Measurements from ENCODE around the gene CEP20. TPM values are rescaled to one million over a fixed set of nuclear protein-coding genes. Genes with fewer than 3 reads are reported as not detected.

Gene CEP20
- total RNA-seq, 1 donor from 2014 or later: 28.2 TPM

DNA sequence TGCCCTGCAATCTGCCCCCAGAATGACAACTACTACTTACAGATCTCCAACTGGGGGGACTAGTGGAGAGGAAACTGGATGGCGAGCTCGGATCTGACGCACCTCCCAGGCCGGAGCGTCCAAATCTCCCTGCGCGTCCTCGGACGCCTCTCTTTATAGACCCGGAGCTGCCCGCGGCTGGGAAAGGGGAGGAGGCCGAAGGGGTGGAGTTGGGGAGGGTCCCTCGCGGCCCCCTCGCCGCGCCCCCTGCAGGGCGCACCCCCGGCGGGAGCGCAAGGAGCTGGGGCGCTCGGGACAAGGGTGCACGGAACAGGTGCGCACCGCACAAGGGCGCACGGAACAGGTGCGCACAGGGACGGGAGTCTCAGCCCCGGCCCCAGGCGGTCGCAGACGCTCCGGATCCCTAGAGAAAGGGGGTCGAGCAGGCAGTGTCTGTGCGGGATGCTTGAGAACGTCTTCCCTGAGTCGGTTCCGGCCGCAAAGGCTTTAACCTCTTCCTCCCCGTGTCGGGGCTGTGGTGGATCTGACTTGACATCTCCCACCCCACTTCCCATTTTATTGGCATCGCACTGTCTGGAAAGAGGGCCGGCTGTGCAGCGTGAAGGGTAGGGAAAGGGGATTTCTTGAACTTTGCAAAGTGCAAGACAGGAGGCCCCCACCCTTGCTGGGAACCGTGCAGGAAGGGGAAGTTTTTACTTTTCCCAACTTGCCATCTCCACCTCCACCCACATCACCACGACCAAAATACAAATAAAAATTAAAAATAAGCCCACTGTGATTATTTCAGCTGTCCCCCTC is 31.3 kb downstream of the CEP20 start, which contains the start of gene MYH11:
MYH11 (minus strand) TSS at position 128 of the 798 bp plus-strand sequence. CDS start 18,776 bp downstream, outside the sequence.
- intact Hi-C loops (cut with DNase I): loop anchor here (5.0 kb wide), 1 partner anchor 90 kb away; the partner anchor contains the start of gene ABCC1
- Histone ChIP-seq H3K27ac (peak within 1 kb of the TSS; percentile 53), H3K4me1 (peaks cover 22% of the 10 kb centered on the region), H3K36me3 (no peaks in the 10 kb centered on the region), H3K9me3 (no peaks in the 10 kb centered on the region), H3K4me3 (peak within 1 kb of the TSS; percentile 36 to 48), H3K27me3 (no peaks in the 10 kb centered on the region)
- TF ChIP-seq POLR2A (IDR thresholded peaks at IDR 0.05): no peak
- TF ChIP-seq, protein P1, sequence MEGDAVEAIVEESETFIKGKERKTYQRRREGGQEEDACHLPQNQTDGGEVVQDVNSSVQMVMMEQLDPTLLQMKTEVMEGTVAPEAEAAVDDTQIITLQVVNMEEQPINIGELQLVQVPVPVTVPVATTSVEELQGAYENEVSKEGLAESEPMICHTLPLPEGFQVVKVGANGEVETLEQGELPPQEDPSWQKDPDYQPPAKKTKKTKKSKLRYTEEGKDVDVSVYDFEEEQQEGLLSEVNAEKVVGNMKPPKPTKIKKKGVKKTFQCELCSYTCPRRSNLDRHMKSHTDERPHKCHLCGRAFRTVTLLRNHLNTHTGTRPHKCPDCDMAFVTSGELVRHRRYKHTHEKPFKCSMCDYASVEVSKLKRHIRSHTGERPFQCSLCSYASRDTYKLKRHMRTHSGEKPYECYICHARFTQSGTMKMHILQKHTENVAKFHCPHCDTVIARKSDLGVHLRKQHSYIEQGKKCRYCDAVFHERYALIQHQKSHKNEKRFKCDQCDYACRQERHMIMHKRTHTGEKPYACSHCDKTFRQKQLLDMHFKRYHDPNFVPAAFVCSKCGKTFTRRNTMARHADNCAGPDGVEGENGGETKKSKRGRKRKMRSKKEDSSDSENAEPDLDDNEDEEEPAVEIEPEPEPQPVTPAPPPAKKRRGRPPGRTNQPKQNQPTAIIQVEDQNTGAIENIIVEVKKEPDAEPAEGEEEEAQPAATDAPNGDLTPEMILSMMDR (IDR thresholded peaks at IDR 0.05): no peak
- TF ChIP-seq POLR2AphosphoS5 (IDR thresholded peaks at IDR 0.05; ENCODE audit: insufficient read depth in 1 of 2, low read depth in 1 of 2): peak in 1 of 2 donors; percentile 80
- no peak for DNase-seq (ENCODE audit: extremely low spot score in 2 of 2)

DNA sequence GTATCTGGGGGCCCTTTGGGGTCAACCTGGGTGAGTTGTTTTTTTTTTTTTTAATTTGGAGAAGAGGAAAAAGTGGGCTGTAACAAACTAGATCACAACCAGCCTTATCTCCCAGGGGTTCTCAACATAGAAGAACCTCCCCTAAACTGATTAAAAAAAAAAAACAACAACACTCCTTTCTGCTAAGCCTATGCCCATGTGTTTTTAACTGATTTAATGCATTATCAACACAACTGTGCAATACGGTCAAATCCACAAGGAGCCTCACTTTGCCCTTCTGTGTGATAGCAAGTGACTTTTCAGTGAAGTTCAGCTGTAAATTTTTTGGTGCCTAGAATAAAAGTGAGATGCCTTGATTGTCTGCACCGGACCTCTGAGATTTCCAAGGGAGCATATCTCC is 32.2 kb downstream of the CEP20 start:
- Histone ChIP-seq H3K4me3 (peak overlapping the region; percentile 36 to 48), H3K36me3 (no peaks in the 10 kb centered on the region), H3K27ac (peak overlapping the region; percentile 53), H3K9me3 (no peaks in the 10 kb centered on the region), H3K4me1 (peaks cover 22% of the 10 kb centered on the region), H3K27me3 (no peaks in the 10 kb centered on the region)
- intact Hi-C loops (cut with DNase I): loop anchor here (5.0 kb wide), 1 partner anchor 91 kb away; the partner anchor contains the start of gene ABCC1
- no peak for DNase-seq (ENCODE audit: extremely low spot score in 2 of 2)
- TF ChIP-seq POLR2AphosphoS5 (IDR thresholded peaks at IDR 0.05; ENCODE audit: insufficient read depth in 1 of 2, low read depth in 1 of 2) (no peak), POLR2A (IDR thresholded peaks at IDR 0.05) (no peak)
- TF ChIP-seq, protein P1 (IDR thresholded peaks at IDR 0.05): no peak

DNA sequence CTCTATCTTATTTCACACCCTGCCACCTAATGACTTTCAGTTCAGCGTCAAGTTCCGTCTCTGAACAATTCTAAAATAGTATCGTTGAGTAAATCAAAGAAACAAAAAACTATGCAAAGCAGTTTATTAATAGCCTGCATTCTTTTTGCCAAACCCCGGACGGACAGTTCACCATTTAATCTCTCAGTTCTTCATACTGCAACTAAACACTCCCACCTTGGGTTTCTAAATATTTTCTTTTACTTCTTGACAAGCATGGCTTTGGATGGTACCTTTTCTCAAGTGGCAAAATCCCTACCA is 32.7 kb downstream of the CEP20 start:
- H3K27me3 ChIP-seq: no peaks in the 10 kb centered on the region
- no peaks in the 10 kb centered on the region for H3K36me3 ChIP-seq
- H3K27ac ChIP-seq: peak overlapping the region; percentile 53
- DNase-seq (ENCODE audit: extremely low spot score in 2 of 2): no peak
- no peaks in the 10 kb centered on the region for H3K9me3 ChIP-seq
- intact Hi-C loops (cut with DNase I): loop anchor here (5.0 kb wide), 1 partner anchor 92 kb away; the partner anchor contains the start of gene ABCC1
- peak overlapping the region; percentile 36 to 48 for H3K4me3 ChIP-seq
- peaks cover 22% of the 10 kb centered on the region for H3K4me1 ChIP-seq
- TF ChIP-seq, protein P1 (IDR thresholded peaks at IDR 0.05): no peak
- no peak for TF ChIP-seq POLR2A (IDR thresholded peaks at IDR 0.05)
- TF ChIP-seq POLR2AphosphoS5 (IDR thresholded peaks at IDR 0.05; ENCODE audit: insufficient read depth in 1 of 2, low read depth in 1 of 2): no peak

DNA sequence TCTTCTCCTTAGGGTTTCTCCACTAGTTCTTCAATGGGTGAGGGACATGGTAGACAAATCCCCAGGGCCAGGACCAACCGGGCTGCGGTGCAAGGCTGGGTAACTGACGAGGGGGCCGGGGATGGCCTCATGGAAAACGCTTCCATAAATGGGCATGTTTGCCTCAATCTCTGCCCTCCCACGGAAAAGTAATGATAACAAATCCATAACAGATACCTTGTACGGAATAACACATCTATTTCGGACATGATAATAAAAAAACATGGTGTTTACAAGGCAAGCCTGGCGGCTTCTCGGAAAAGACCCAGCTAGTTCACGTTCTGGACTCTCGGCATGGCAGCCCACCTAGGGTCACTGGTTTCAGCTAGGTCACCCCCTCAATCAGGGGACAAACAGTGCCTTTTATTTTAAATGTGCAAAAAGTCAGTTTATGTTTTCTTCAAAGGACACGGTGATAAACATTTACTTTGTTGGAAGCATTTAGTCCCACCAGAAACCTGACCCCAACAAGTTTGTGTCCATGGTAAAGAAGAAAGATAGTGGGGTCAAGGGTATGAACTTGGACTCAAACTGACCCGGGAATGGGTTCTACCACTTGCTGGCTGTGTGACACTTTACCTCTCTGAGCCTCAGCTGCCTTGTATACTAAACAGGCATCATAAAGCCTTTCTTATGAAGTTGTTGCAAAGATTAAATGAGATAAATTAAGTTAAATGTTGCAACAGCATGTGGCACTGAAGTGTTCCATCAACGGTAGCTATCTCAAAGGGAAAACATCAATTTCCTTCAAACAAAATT is 33.3 kb downstream of the CEP20 start:
- Histone ChIP-seq H3K36me3 (no peaks in the 10 kb centered on the region), H3K4me3 (peak overlapping the region; percentile 36 to 48), H3K9me3 (no peaks in the 10 kb centered on the region), H3K27me3 (no peaks in the 10 kb centered on the region), H3K4me1 (peaks cover 22% of the 10 kb centered on the region), H3K27ac (peak overlapping the region; percentile 43)
- no peak for DNase-seq (ENCODE audit: extremely low spot score in 2 of 2)
- intact Hi-C loops (cut with DNase I): loop anchor here (5.0 kb wide), 1 partner anchor 92 kb away; the partner anchor contains the start of gene ABCC1
- TF ChIP-seq POLR2AphosphoS5 (IDR thresholded peaks at IDR 0.05; ENCODE audit: insufficient read depth in 1 of 2, low read depth in 1 of 2): no peak
- TF ChIP-seq, protein P1 (IDR thresholded peaks at IDR 0.05): no peak
- TF ChIP-seq POLR2A (IDR thresholded peaks at IDR 0.05): no peak

Measured in vagina (tissue), 2 donors.